IMR-90 (cell line): ENCODE results near the gene DCUN1D1. TPM values are rescaled to one million over a fixed set of nuclear protein-coding genes. Genes with fewer than 3 reads are reported as not detected.

Experiments
- ATAC-seq: fragments of 200-7000 bp; cut with Tn5 transposase; 2 replicates; pipeline ENCODE4 v1.9.1; 2020; ENCODE audit warnings: low read depth, mild to moderate bottlenecking, moderate library complexity
- BruUV-seq: library from RNA; stranded (reverse); fragments of 400-500 nt; replicated peaks from 2 replicates; lab custom pipeline; 2021; lab: Mats Ljungman, UMichigan
- CTCF ChIA-PET: fragments of 300-600 bp; formaldehyde crosslinking; extraction: SDS; loops from one replicate; lab custom pipeline; 2021; ENCODE audit warnings: antibody characterized with exemption; lab: Yijun Ruan, JAX
- POLR2A ChIA-PET: fragments of 300-600 bp; sonication (Branson Sonifier 250); formaldehyde crosslinking; loops from one replicate; lab custom pipeline; 2022; ENCODE audit warnings: antibody characterized with exemption; ENCODE audit not compliant: unreplicated experiment; lab: Charles Lee
- DNase-seq: peaks from one replicate; pipeline ENCODE4 v3.0.0; 2013
- H2AFZ ChIP-seq: replicated peaks from 2 replicates; pipeline ENCODE3; 2013; ENCODE audit warnings: low read length, mild to moderate bottlenecking; ENCODE audit not compliant: poor library complexity
- H2AK5ac ChIP-seq: 2 replicates; pipeline ENCODE4 v1.6.1; 2013; ENCODE audit warnings: low read depth, low read length, inconsistent platforms
- H2AK9ac ChIP-seq: replicated peaks from 2 replicates; pipeline ENCODE3; 2013; ENCODE audit warnings: mild to moderate bottlenecking, low read depth, low read length, moderate library complexity; ENCODE audit not compliant: poor library complexity
- H2BK120ac ChIP-seq: 2 replicates; pipeline ENCODE4 v1.6.1; 2013; ENCODE audit warnings: low read depth, low read length, inconsistent platforms
- H2BK15ac ChIP-seq: 3 replicates; pipeline ENCODE4 v1.6.1; 2013; ENCODE audit warnings: low read depth, low read length, inconsistent platforms
- H2BK20ac ChIP-seq: 2 replicates; pipeline ENCODE4 v1.6.1; 2013; ENCODE audit warnings: low read depth, mild to moderate bottlenecking, inconsistent platforms, low read length, moderate library complexity
- H2BK5ac ChIP-seq: 2 replicates; pipeline ENCODE4 v1.6.1; 2013; ENCODE audit warnings: mild to moderate bottlenecking, low read depth, low read length, inconsistent platforms; ENCODE audit not compliant: poor library complexity, severe bottlenecking
- H3K14ac ChIP-seq: replicated peaks from 2 replicates; pipeline ENCODE4 v1.6.1; 2013; ENCODE audit warnings: low read depth, low read length, inconsistent platforms
- H3K18ac ChIP-seq: 2 replicates; pipeline ENCODE4 v1.6.1; 2013; ENCODE audit warnings: low read depth, low read length, control low read depth
- H3K23ac ChIP-seq: 2 replicates; pipeline ENCODE4 v1.6.1; 2013; ENCODE audit warnings: low read depth, low read length, inconsistent platforms
- H3K27ac ChIP-seq: 2 replicates; pipeline ENCODE4 v1.5.1; 2013; ENCODE audit warnings: mild to moderate bottlenecking, control low read depth, low read length; ENCODE audit not compliant: insufficient read depth
- H3K27me3 ChIP-seq: 2 replicates; pipeline ENCODE4 v1.6.1; 2013; ENCODE audit warnings: low read length; ENCODE audit not compliant: control insufficient read depth, insufficient read depth
- H3K36me3 ChIP-seq: 2 replicates; pipeline ENCODE4 v1.6.1; 2013; ENCODE audit warnings: low read length, mixed read lengths; ENCODE audit not compliant: control insufficient read depth, insufficient read depth
- H3K4ac ChIP-seq: 2 replicates; pipeline ENCODE4 v1.6.1; 2013; ENCODE audit warnings: low read depth, low read length, inconsistent platforms
- H3K4me1 ChIP-seq: 2 replicates; pipeline ENCODE4 v1.6.1; 2013; ENCODE audit warnings: low read length, mixed read lengths; ENCODE audit not compliant: control insufficient read depth, insufficient read depth
- H3K4me2 ChIP-seq: 2 replicates; pipeline ENCODE4 v1.6.1; 2013; ENCODE audit warnings: low read depth, mild to moderate bottlenecking, control low read depth, low read length, moderate library complexity
- H3K4me3 ChIP-seq: 2 replicates; pipeline ENCODE4 v1.5.1; 2013; ENCODE audit warnings: low read depth, mild to moderate bottlenecking, control low read depth, low read length, moderate library complexity; ENCODE audit not compliant: insufficient read depth
- H3K56ac ChIP-seq: 2 replicates; pipeline ENCODE4 v1.6.1; 2013; ENCODE audit warnings: low read length, inconsistent platforms; ENCODE audit not compliant: insufficient read depth; ENCODE audit errors: extremely low read depth
- H3K79me1 ChIP-seq, 2 experiments: 2 replicates each; pipeline ENCODE4 v1.6.1; 2013; ENCODE audit warnings: low read length in 2 of 2, inconsistent platforms in 1 of 2, low read depth in 1 of 2
- H3K9ac ChIP-seq: 2 replicates; pipeline ENCODE4 v1.6.1; 2013; ENCODE audit warnings: low read depth, low read length, control low read depth
- H3K9me1 ChIP-seq: 2 replicates; pipeline ENCODE4 v1.6.1; 2013; ENCODE audit warnings: low read length, inconsistent platforms; ENCODE audit not compliant: insufficient read depth
- H3K9me3 ChIP-seq: 2 replicates; pipeline ENCODE4 v1.6.1; 2013; ENCODE audit warnings: low read length; ENCODE audit not compliant: control insufficient read depth, insufficient read depth
- H4K20me1 ChIP-seq: 2 replicates; pipeline ENCODE4 v1.6.1; 2013; ENCODE audit warnings: low read length, inconsistent platforms; ENCODE audit not compliant: insufficient read depth
- H4K5ac ChIP-seq: 2 replicates; pipeline ENCODE4 v1.6.1; 2013; ENCODE audit warnings: mild to moderate bottlenecking, low read depth, low read length, control low read depth
- H4K8ac ChIP-seq, 2 experiments: 2 replicates each; pipeline ENCODE4 v1.6.1; 2013; ENCODE audit warnings: low read depth in 2 of 2, low read length in 2 of 2, control low read depth in 1 of 2, inconsistent platforms in 1 of 2
- H4K91ac ChIP-seq: 2 replicates; pipeline ENCODE4 v1.6.1; 2013; ENCODE audit warnings: low read depth, low read length, inconsistent platforms; ENCODE audit not compliant: insufficient read depth
- CEBPB ChIP-seq: IDR thresholded peaks from 2 replicates; pipeline ENCODE4 v1.6.1; 2012; ENCODE audit warnings: low read depth, low read length, improper control_type of control experiment
- CHD1 ChIP-seq: IDR thresholded peaks from 2 replicates; pipeline ENCODE4 v1.6.1; 2012; ENCODE audit warnings: low read depth, low read length, improper control_type of control experiment
- FOS ChIP-seq: fragments of 150-350 bp; IDR thresholded peaks from 2 replicates; pipeline ENCODE4 v1.6.1; 2016; ENCODE audit warnings: low read depth, low read length
- MAZ ChIP-seq: IDR thresholded peaks from 2 replicates; pipeline ENCODE4 v1.6.1; 2012; ENCODE audit warnings: low read depth, mild to moderate bottlenecking, low read length, improper control_type of control experiment, moderate library complexity, borderline replicate concordance
- RAD21 ChIP-seq: IDR thresholded peaks from 2 replicates; pipeline ENCODE4 v1.6.1; 2012; ENCODE audit warnings: low read length, improper control_type of control experiment
- RCOR1 ChIP-seq: IDR thresholded peaks from 2 replicates; pipeline ENCODE4 v1.6.1; 2012; ENCODE audit warnings: mild to moderate bottlenecking, low read length, improper control_type of control experiment; ENCODE audit not compliant: insufficient replicate concordance
- RFX5 ChIP-seq: IDR thresholded peaks from 2 replicates; pipeline ENCODE4 v1.8.0; 2012; ENCODE audit warnings: low read depth, mild to moderate bottlenecking, low read length, moderate library complexity
- SMC3 ChIP-seq: fragments of 150-350 bp; IDR thresholded peaks from 2 replicates; pipeline ENCODE4 v1.6.1; 2016; ENCODE audit warnings: low read depth, mild to moderate bottlenecking, antibody characterized with exemption, low read length, moderate library complexity
- WGBS, 2 experiments: methylation state at CpG; one replicate each; pipeline versions ENCODE4 v1.1.5 to v1.1.7; 2013; ENCODE audit warnings: missing lambda C conversion rate in 2 of 2; ENCODE audit not compliant: insufficient read length in 1 of 2; ENCODE audit errors: extremely low coverage in 2 of 2; 5-methylcytosine and 5-hydroxymethylcytosine counted together
- dilution Hi-C: fragments of 300-500 bp; cut with HindIII; formaldehyde crosslinking; loops from one replicate; pipeline ENCODE4 v1.14.3; 2018; ENCODE audit warnings: low sequenced_read_pairs; ENCODE audit not compliant: unreplicated experiment
- in situ Hi-C: fragments of 300-500 bp; cut with MboI; formaldehyde crosslinking; loops from 3 replicates; pipeline ENCODE4 v1.14.3; 2019; ENCODE audit warnings: low sequenced_read_pairs, inconsistent platforms, mixed read lengths
- intact Hi-C: fragments of 100-400 bp; cut with micrococcal nuclease; formaldehyde crosslinking; loops from 2 replicates; pipeline ENCODE4 v1.10.0; 2022
- polyA plus RNA-seq, 3 experiments: library from polyadenylated mRNA; depleted of rRNA; stranded (reverse); fragments of >200 nt; gene quantifications; 2 replicates each; pipeline ENCODE4 v1.2.3, GENCODE V29; 2012; ENCODE audit warnings: low replicate concordance in 1 of 3
- total RNA-seq: library from RNA; depleted of rRNA; stranded (reverse); fragments of >200 nt; gene quantifications from 2 replicates; pipeline ENCODE4 v1.2.3, GENCODE V29; 2012
- TF ChIP-seq, protein P1 (sequence below): fragments of 150-350 bp; IDR thresholded peaks from 2 replicates; pipeline ENCODE4 v1.6.1; 2016; ENCODE audit warnings: low read depth, mild to moderate bottlenecking, low read length, moderate library complexity, borderline replicate concordance

The DCUN1D1 gene
- total and polyA plus RNA-seq, 2 of the 4 experiments (the other 2 are of a cell fraction), result 12.5 to 17.7 TPM

DNA sequence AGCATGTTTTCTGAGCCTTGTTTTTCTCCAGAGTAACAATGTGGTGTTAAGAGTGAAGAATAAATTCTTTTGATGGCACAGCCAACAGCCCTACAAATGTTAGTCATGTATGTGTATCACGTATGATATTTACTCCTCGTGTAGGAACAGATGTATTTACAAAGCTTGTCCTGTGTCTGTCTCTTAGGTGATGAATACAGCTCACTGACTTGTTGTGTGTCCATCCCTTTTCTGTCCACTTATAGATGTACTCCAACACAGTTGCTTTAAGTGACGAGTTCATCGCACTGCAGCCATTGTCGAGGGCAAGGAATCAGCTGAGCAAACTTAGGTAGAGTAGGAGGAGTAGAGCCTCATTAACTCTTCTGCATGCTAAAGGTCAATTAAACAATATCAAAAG lies 78.1 kb downstream of the DCUN1D1 start:
- Histone ChIP-seq H3K14ac (no peak overlapping the region), H3K4me2 (no peak overlapping the region), H3K4ac (no peak overlapping the region), H4K91ac (no peak overlapping the region), H4K8ac (no peak overlapping the region), H3K27me3 (no peaks in the 10 kb centered on the region), H2BK20ac (no peak overlapping the region), H3K18ac (no peak overlapping the region), H2BK15ac (no peak overlapping the region), H4K5ac (no peak overlapping the region), H2AK5ac (no peak overlapping the region), H2BK120ac (no peak overlapping the region), H3K27ac (no peak overlapping the region), H3K79me1 (no peaks in the 10 kb centered on the region), H2AFZ (no peak overlapping the region), H3K9me1 (no peaks in the 10 kb centered on the region; the same call in 1 of the 2 replicates), H2AK9ac (no peak overlapping the region), H3K9me3 (no peaks in the 10 kb centered on the region), H3K9ac (no peak overlapping the region), H3K56ac (no peak overlapping the region), H3K4me3 (no peak overlapping the region), H3K23ac (no peak overlapping the region), H3K4me1 (no peaks in the 10 kb centered on the region), H3K36me3 (peaks cover 11% of the 10 kb centered on the region), H4K20me1 (no peaks in the 10 kb centered on the region), H2BK5ac (no peak overlapping the region)
- ATAC-seq, result no peak
- dilution Hi-C loops (no loop called here), in situ Hi-C loops (loop anchor here (25.0 kb wide), 1 partner anchor 485 kb away; no protein-coding TSS in a partner anchor), intact Hi-C loops (loop anchor here (10.0 kb wide), 1 partner anchor 187 kb away; no protein-coding TSS in a partner anchor)
- ChIA-PET CTCF (interaction anchor here (0.9 kb wide), 1 partner anchor 19 kb away, joined by 3 read pairs; no protein-coding TSS in a partner anchor), POLR2A (no interaction called here)
- BruUV-seq, result no TSS peak
- no CpG with 5 or more reads among the region's 5 CpGs for WGBS, 2 experiments
- TF ChIP-seq CEBPB (no peak), FOS (no peak), RFX5 (no peak), RAD21 (no peak), SMC3 (no peak), RCOR1 (no peak), MAZ (no peak), CHD1 (no peak)
- TF ChIP-seq, protein P1, sequence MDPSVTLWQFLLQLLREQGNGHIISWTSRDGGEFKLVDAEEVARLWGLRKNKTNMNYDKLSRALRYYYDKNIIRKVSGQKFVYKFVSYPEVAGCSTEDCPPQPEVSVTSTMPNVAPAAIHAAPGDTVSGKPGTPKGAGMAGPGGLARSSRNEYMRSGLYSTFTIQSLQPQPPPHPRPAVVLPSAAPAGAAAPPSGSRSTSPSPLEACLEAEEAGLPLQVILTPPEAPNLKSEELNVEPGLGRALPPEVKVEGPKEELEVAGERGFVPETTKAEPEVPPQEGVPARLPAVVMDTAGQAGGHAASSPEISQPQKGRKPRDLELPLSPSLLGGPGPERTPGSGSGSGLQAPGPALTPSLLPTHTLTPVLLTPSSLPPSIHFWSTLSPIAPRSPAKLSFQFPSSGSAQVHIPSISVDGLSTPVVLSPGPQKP, result no peak
- no peak for DNase-seq
